ENCODE data around the gene ARHGEF17.

ARHGEF17 gene

DNA sequence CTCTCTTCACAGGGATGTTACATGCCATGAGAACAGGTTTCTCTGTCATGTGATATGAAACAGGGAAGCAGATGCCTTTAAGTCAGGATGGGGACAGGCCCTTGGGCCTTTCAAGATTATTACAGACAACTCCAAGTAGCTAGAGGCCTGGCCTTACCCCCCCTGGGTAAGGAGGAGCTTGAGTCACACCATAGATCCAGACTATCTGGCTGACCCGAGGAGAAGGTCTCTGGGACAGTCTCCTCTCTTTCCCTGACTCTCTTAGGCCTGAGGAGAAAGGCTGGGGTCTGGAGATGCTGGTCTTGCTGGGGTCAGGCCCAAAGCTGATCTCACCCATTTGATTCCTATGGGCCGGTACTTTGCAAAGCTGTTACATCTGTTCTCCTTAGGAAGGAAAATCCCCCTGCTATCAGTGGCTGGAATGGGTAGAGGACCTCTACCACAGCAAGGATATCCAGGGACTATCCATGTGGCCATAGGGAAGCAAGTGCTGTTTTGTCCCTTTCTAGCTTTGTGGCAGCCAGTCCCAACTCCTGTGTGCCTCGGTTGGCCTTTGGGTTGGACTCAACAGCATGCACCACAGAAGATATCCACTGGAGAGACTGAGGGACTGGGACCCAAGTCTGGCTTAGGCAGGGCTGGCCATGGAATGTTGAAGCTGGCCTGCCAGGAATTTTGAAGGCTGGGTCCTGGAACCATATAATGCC lies 93.3 kb downstream of the ARHGEF17 start:
- Histone ChIP-seq H3K27ac (ENCODE audit: extremely low read depth, low read depth, low read length) (no peak overlapping the region), H3K4me1 (ENCODE audit: control insufficient read depth, insufficient read depth, low read length) (no peaks in the 10 kb centered on the region), H3K9me3 (ENCODE audit: control insufficient read depth, insufficient read depth, low read depth, low read length) (no peaks in the 10 kb centered on the region), H3K36me3 (ENCODE audit: control insufficient read depth in 2 of 2, insufficient read depth in 1 of 2, low read length in 2 of 2) (peaks cover 0 to 32% of the 10 kb centered on the region in 2 experiments; a peak in 1 of 3 replicates), H3K4me3 (ENCODE audit: low read depth, low read length) (no peak overlapping the region)
- ChIA-PET POLR2A (interaction anchor here (0.6 kb wide), 1 partner anchor 41 kb away, joined by 7 read pairs; no protein-coding TSS in a partner anchor), CTCF (interaction anchor here (0.5 to 10.1 kb wide), 6 partner anchors 8 to 260 kb away, joined by 3 to 122 read pairs (median 4); no protein-coding TSS in a partner anchor)
- TF ChIP-seq ZNF544 (tag by site-specific recombination; IDR thresholded peaks at IDR 0.05) = no peak
- no peak for TF ChIP-seq WT1 (tag by site-specific recombination; IDR thresholded peaks at IDR 0.05)
- TF ChIP-seq RBAK (tag by site-specific recombination; IDR thresholded peaks at IDR 0.05) = no peak
- TF ChIP-seq ZNF561 (tag by site-specific recombination; IDR thresholded peaks at IDR 0.05; ENCODE audit: borderline replicate concordance) = no peak
- TF ChIP-seq ZNF621 (tag by site-specific recombination; IDR thresholded peaks at IDR 0.05) = no peak
- TF ChIP-seq REPIN1 (tag by site-specific recombination; IDR thresholded peaks at IDR 0.05; ENCODE audit: low read depth) = no peak

DNA sequence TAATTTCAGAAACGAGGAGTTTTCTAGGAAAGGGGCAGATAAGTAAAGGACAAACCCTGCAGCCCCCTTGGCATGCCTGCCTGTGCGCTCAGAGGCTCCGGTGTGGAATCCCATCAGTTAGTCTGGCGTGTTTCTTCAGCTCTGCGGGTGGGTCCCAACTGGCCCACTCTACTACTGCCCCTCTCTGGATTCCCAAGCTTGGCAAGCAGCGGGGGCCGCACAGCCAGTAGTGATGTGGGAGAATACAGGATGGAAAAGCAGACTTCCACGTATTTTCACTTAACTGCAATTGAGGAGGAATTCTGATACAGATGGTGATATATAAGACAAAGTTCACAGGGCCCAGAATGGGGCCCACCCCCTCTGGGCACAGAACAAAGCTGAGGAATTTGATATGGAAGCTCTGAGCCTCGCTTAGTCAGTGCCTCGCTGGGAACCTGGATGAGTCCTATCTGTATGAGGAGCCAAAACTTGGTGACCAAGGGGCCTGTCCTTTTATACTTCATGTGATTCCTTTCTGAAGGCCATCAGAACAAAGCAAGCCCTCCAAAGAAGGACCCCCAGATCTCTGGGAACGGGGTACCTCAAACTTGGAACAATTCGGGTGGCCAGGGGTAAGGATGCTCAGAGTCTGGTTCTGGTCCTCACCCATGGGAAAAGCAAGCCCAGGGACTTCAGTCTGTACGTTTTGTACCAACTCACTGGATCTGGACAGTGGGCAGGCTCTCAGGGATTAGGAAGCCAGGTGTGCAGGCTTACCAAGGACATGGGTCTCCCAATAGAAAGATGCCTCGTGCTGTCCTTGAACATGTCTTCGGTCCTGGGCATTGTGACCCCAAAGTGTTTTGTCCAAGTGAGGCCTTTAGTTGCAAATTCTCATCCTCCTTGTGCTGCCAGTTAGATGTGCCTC lies 94.1 kb downstream of the ARHGEF17 start:
- Histone ChIP-seq H3K36me3 (ENCODE audit: control insufficient read depth in 2 of 2, insufficient read depth in 1 of 2, low read length in 2 of 2) (peaks cover 0 to 31% of the 10 kb centered on the region in 2 experiments; a peak in 1 of 3 replicates), H3K27ac (ENCODE audit: extremely low read depth, low read depth, low read length) (no peak overlapping the region), H3K4me3 (ENCODE audit: low read depth, low read length) (no peak overlapping the region), H3K4me1 (ENCODE audit: control insufficient read depth, insufficient read depth, low read length) (no peaks in the 10 kb centered on the region), H3K9me3 (ENCODE audit: control insufficient read depth, insufficient read depth, low read depth, low read length) (no peaks in the 10 kb centered on the region)
- CTCF ChIA-PET = interaction anchor here (0.6 to 10.1 kb wide), 9 partner anchors 9 to 480 kb away, joined by 3 to 122 read pairs (median 5); no protein-coding TSS in a partner anchor
- TF ChIP-seq, protein P1, sequence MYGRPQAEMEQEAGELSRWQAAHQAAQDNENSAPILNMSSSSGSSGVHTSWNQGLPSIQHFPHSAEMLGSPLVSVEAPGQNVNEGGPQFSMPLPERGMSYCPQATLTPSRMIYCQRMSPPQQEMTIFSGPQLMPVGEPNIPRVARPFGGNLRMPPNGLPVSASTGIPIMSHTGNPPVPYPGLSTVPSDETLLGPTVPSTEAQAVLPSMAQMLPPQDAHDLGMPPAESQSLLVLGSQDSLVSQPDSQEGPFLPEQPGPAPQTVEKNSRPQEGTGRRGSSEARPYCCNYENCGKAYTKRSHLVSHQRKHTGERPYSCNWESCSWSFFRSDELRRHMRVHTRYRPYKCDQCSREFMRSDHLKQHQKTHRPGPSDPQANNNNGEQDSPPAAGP (tag by site-specific recombination; IDR thresholded peaks at IDR 0.05) = no peak
- TF ChIP-seq, protein P2, sequence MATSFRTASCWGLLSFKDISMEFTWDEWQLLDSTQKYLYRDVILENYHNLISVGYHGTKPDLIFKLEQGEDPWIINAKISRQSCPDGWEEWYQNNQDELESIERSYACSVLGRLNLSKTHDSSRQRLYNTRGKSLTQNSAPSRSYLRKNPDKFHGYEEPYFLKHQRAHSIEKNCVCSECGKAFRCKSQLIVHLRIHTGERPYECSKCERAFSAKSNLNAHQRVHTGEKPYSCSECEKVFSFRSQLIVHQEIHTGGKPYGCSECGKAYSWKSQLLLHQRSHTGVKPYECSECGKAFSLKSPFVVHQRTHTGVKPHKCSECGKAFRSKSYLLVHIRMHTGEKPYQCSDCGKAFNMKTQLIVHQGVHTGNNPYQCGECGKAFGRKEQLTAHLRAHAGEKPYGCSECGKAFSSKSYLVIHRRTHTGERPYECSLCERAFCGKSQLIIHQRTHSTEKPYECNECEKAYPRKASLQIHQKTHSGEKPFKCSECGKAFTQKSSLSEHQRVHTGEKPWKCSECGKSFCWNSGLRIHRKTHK (tag by site-specific recombination; IDR thresholded peaks at IDR 0.05) = no peak
- TF ChIP-seq ZSCAN23 (tag by site-specific recombination; IDR thresholded peaks at IDR 0.05) = no peak
- no peak for TF ChIP-seq ZNF660 (tag by site-specific recombination; IDR thresholded peaks at IDR 0.05)
- no peak for TF ChIP-seq ZNF510 (tag by site-specific recombination; IDR thresholded peaks at IDR 0.05; ENCODE audit: insufficient replicate concordance)
- TF ChIP-seq SCRT2 (tag by site-specific recombination; IDR thresholded peaks at IDR 0.05) = no peak
- no peak for TF ChIP-seq ZNF223 (tag by site-specific recombination; IDR thresholded peaks at IDR 0.05)
- TF ChIP-seq ZBTB20 (tag by site-specific recombination; IDR thresholded peaks at IDR 0.05) = no peak
- TF ChIP-seq ZBTB21 (tag by site-specific recombination; IDR thresholded peaks at IDR 0.05) = no peak
- TF ChIP-seq GLIS1 (tag by site-specific recombination; IDR thresholded peaks at IDR 0.05) = no peak
- TF ChIP-seq ZNF266 (tag by site-specific recombination; IDR thresholded peaks at IDR 0.05; ENCODE audit: low read depth) = no peak
- TF ChIP-seq ZSCAN16 (tag by site-specific recombination; IDR thresholded peaks at IDR 0.05) = no peak
- TF ChIP-seq, protein P3, sequence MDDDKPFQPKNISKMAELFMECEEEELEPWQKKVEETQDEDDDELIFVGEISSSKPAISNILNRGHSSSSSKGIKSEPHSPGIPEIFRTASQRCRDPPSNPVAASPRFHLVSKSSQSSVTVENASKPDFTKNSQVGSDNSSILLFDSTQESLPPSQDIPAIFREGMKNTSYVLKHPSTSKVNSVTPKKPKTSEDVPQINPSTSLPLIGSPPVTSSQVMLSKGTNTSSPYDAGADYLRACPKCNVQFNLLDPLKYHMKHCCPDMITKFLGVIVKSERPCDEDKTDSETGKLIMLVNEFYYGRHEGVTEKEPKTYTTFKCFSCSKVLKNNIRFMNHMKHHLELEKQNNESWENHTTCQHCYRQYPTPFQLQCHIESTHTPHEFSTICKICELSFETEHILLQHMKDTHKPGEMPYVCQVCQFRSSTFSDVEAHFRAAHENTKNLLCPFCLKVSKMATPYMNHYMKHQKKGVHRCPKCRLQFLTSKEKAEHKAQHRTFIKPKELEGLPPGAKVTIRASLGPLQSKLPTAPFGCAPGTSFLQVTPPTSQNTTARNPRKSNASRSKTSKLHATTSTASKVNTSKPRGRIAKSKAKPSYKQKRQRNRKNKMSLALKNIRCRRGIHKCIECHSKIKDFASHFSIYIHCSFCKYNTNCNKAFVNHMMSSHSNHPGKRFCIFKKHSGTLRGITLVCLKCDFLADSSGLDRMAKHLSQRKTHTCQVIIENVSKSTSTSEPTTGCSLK (tag by site-specific recombination; IDR thresholded peaks at IDR 0.05) = no peak
- TF ChIP-seq ZIC2 (tag by site-specific recombination; IDR thresholded peaks at IDR 0.05) = no peak
- POLR2A ChIA-PET = interaction anchor here (0.6 to 1.4 kb wide), 2 partner anchors 40 to 258 kb away, joined by 4 to 7 read pairs; no protein-coding TSS in a partner anchor
